ENCODE results near the gene TMEM247. TPM values are rescaled to one million over a fixed set of nuclear protein-coding genes. Genes with fewer than 3 reads are reported as not detected.

The TMEM247 gene
- total RNA-seq, 1 experiment from 2014 or later = not detected

DNA sequence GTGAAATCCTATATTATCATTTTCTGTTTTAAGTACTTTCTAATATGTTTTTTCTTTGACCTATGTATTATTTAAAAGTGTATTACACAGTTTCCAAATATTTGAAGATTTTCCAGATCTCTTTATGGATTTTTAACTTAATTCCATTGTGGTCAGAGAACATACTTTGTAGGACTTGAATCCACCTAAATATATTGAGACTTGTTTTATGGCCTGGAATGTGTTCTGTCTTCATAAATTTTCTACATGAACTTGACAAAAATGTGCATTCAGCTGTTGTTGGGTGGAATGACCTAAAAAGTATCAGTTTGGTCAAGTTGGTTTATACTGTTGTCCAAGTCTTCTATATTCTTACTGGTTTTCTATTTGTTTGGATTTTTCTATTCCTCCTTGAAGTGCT, 33.8 kb upstream of the TMEM247 start:
- no peak for ATAC-seq
- CTCF ChIA-PET = no interaction called here
- H3K4me3 Mint-ChIP-seq = no peak overlapping the region

DNA sequence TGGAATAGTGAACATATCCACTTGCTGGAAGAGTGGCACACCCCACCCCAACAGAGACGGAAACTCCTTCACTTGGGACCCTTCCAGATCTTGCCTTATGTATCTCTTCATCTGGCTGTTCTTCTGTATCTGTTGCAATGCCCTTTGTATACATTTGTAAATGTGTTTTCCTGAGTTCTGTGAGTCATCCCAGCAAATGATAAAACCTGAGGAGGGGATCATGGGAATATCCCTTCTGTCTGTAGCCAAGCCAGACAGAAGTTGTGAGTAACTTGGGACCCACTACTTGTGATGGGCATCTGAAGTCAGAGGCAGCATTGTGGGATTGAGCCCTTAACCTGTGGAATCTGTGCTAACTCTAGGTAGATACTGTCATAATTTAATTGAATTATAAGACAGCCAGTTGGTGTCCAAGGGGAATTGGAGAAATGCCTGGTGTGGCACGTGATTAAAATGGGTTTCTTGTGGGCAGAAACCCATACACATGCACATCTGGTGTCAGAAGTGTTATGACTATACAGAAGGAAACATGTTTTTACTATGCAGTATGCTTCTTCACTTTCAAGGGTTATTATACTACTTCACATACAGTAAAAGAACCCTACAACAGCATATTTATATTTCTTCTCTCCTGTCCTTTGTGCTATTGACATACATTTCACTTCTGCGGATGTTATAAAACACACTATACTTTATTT, 32.3 kb upstream of the TMEM247 start:
- POLR2A ChIA-PET = no interaction called here
- no peaks in the 10 kb centered on the region; the same call in 1 of the 2 replicates for H3K27me3 Mint-ChIP-seq (ENCODE audit: low read depth)
- DNase-seq (ENCODE audit: low spot score) (no peak), ATAC-seq (no peak)
- H3K4me1 Mint-ChIP-seq = no peaks in the 10 kb centered on the region
- CTCF ChIA-PET = no interaction called here
- H3K9me3 Mint-ChIP-seq = peaks cover 10% of the 10 kb centered on the region
- no peak overlapping the region for H3K27ac Mint-ChIP-seq
- no peaks in the 10 kb centered on the region for H3K36me3 Mint-ChIP-seq
- no peak overlapping the region for H3K4me3 Mint-ChIP-seq
- TF ChIP-seq FOXP1 (CRISPR knock-in tag; IDR thresholded peaks at IDR 0.05; ENCODE audit: borderline replicate concordance) = no peak
- TF ChIP-seq HMGA2 (CRISPR knock-in tag; IDR thresholded peaks at IDR 0.05) = no peak
- no peak for TF ChIP-seq GRHL2 (CRISPR knock-in tag; IDR thresholded peaks at IDR 0.05; ENCODE audit: insufficient replicate concordance, severe bottlenecking)
- TF ChIP-seq TEAD4 (CRISPR knock-in tag; IDR thresholded peaks at IDR 0.05) = no peak
- no peak for TF ChIP-seq CREB1 (CRISPR knock-in tag; IDR thresholded peaks at IDR 0.05)
- TF ChIP-seq ZNF263 (CRISPR knock-in tag; IDR thresholded peaks at IDR 0.05; ENCODE audit: low read depth) = no peak
- no peak for TF ChIP-seq ZNF138 (CRISPR knock-in tag; conservative IDR thresholded peaks at IDR 0.05)
- TF ChIP-seq FOXK1 (CRISPR knock-in tag; IDR thresholded peaks at IDR 0.05) = no peak
- TF ChIP-seq, protein P1, sequence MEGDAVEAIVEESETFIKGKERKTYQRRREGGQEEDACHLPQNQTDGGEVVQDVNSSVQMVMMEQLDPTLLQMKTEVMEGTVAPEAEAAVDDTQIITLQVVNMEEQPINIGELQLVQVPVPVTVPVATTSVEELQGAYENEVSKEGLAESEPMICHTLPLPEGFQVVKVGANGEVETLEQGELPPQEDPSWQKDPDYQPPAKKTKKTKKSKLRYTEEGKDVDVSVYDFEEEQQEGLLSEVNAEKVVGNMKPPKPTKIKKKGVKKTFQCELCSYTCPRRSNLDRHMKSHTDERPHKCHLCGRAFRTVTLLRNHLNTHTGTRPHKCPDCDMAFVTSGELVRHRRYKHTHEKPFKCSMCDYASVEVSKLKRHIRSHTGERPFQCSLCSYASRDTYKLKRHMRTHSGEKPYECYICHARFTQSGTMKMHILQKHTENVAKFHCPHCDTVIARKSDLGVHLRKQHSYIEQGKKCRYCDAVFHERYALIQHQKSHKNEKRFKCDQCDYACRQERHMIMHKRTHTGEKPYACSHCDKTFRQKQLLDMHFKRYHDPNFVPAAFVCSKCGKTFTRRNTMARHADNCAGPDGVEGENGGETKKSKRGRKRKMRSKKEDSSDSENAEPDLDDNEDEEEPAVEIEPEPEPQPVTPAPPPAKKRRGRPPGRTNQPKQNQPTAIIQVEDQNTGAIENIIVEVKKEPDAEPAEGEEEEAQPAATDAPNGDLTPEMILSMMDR (IDR thresholded peaks at IDR 0.05) = no peak
- TF ChIP-seq, protein P2, sequence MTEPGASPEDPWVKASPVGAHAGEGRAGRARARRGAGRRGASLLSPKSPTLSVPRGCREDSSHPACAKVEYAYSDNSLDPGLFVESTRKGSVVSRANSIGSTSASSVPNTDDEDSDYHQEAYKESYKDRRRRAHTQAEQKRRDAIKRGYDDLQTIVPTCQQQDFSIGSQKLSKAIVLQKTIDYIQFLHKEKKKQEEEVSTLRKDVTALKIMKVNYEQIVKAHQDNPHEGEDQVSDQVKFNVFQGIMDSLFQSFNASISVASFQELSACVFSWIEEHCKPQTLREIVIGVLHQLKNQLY (CRISPR knock-in tag; IDR thresholded peaks at IDR 0.05) = no peak
- no peak for TF ChIP-seq ZNF671 (CRISPR knock-in tag; IDR thresholded peaks at IDR 0.05)
- TF ChIP-seq FOXJ3 (CRISPR knock-in tag; IDR thresholded peaks at IDR 0.05; ENCODE audit: borderline replicate concordance) = no peak
- TF ChIP-seq RELA (CRISPR knock-in tag; IDR thresholded peaks at IDR 0.05; ENCODE audit: borderline replicate concordance) = no peak
- TF ChIP-seq, protein P3, sequence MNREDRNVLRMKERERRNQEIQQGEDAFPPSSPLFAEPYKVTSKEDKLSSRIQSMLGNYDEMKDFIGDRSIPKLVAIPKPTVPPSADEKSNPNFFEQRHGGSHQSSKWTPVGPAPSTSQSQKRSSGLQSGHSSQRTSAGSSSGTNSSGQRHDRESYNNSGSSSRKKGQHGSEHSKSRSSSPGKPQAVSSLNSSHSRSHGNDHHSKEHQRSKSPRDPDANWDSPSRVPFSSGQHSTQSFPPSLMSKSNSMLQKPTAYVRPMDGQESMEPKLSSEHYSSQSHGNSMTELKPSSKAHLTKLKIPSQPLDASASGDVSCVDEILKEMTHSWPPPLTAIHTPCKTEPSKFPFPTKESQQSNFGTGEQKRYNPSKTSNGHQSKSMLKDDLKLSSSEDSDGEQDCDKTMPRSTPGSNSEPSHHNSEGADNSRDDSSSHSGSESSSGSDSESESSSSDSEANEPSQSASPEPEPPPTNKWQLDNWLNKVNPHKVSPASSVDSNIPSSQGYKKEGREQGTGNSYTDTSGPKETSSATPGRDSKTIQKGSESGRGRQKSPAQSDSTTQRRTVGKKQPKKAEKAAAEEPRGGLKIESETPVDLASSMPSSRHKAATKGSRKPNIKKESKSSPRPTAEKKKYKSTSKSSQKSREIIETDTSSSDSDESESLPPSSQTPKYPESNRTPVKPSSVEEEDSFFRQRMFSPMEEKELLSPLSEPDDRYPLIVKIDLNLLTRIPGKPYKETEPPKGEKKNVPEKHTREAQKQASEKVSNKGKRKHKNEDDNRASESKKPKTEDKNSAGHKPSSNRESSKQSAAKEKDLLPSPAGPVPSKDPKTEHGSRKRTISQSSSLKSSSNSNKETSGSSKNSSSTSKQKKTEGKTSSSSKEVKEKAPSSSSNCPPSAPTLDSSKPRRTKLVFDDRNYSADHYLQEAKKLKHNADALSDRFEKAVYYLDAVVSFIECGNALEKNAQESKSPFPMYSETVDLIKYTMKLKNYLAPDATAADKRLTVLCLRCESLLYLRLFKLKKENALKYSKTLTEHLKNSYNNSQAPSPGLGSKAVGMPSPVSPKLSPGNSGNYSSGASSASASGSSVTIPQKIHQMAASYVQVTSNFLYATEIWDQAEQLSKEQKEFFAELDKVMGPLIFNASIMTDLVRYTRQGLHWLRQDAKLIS (CRISPR knock-in tag; IDR thresholded peaks at IDR 0.05; ENCODE audit: borderline replicate concordance) = no peak
- no peak for TF ChIP-seq ZNF121 (CRISPR knock-in tag; IDR thresholded peaks at IDR 0.05)
- TF ChIP-seq SMAD3 (CRISPR knock-in tag; IDR thresholded peaks at IDR 0.05; ENCODE audit: borderline replicate concordance) = no peak
- TF ChIP-seq TP53 (CRISPR knock-in tag; IDR thresholded peaks at IDR 0.05) = no peak

More for the DNA sequence above, 33.8 kb upstream of the TMEM247 start:
- H3K36me3 Mint-ChIP-seq = no peaks in the 10 kb centered on the region
- DNase-seq (ENCODE audit: low spot score) = no peak
- no peak overlapping the region for H3K27ac Mint-ChIP-seq
- POLR2A ChIA-PET = interaction anchor here (0.6 kb wide), 1 partner anchor 444 kb away, joined by 3 read pairs; no protein-coding TSS in a partner anchor
- peaks cover 10% of the 10 kb centered on the region for H3K9me3 Mint-ChIP-seq
- TF ChIP-seq ZNF232 (CRISPR knock-in tag; IDR thresholded peaks at IDR 0.05) (no peak), TP53 (CRISPR knock-in tag; IDR thresholded peaks at IDR 0.05) (no peak), SOX15 (CRISPR knock-in tag; IDR thresholded peaks at IDR 0.05) (no peak), JUN (CRISPR knock-in tag; IDR thresholded peaks at IDR 0.05) (no peak), ZNF138 (CRISPR knock-in tag; conservative IDR thresholded peaks at IDR 0.05) (no peak), TEAD4 (CRISPR knock-in tag; IDR thresholded peaks at IDR 0.05) (no peak), ZNF416 (CRISPR knock-in tag; IDR thresholded peaks at IDR 0.05) (no peak), HMGA2 (CRISPR knock-in tag; IDR thresholded peaks at IDR 0.05) (no peak), ZNF317 (CRISPR knock-in tag; IDR thresholded peaks at IDR 0.05; ENCODE audit: borderline replicate concordance, low read depth) (no peak), PRRX2 (CRISPR knock-in tag; IDR thresholded peaks at IDR 0.05) (no peak)
- TF ChIP-seq, protein P4, sequence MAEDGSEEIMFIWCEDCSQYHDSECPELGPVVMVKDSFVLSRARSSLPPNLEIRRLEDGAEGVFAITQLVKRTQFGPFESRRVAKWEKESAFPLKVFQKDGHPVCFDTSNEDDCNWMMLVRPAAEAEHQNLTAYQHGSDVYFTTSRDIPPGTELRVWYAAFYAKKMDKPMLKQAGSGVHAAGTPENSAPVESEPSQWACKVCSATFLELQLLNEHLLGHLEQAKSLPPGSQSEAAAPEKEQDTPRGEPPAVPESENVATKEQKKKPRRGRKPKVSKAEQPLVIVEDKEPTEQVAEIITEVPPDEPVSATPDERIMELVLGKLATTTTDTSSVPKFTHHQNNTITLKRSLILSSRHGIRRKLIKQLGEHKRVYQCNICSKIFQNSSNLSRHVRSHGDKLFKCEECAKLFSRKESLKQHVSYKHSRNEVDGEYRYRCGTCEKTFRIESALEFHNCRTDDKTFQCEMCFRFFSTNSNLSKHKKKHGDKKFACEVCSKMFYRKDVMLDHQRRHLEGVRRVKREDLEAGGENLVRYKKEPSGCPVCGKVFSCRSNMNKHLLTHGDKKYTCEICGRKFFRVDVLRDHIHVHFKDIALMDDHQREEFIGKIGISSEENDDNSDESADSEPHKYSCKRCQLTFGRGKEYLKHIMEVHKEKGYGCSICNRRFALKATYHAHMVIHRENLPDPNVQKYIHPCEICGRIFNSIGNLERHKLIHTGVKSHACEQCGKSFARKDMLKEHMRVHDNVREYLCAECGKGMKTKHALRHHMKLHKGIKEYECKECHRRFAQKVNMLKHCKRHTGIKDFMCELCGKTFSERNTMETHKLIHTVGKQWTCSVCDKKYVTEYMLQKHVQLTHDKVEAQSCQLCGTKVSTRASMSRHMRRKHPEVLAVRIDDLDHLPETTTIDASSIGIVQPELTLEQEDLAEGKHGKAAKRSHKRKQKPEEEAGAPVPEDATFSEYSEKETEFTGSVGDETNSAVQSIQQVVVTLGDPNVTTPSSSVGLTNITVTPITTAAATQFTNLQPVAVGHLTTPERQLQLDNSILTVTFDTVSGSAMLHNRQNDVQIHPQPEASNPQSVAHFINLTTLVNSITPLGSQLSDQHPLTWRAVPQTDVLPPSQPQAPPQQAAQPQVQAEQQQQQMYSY (CRISPR knock-in tag; IDR thresholded peaks at IDR 0.05) = no peak
- TF ChIP-seq, protein P5, sequence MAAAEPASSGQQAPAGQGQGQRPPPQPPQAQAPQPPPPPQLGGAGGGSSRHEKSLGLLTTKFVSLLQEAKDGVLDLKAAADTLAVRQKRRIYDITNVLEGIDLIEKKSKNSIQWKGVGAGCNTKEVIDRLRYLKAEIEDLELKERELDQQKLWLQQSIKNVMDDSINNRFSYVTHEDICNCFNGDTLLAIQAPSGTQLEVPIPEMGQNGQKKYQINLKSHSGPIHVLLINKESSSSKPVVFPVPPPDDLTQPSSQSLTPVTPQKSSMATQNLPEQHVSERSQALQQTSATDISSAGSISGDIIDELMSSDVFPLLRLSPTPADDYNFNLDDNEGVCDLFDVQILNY (CRISPR knock-in tag; IDR thresholded peaks at IDR 0.05) = no peak
- H3K4me1 Mint-ChIP-seq = no peaks in the 10 kb centered on the region
- no peaks in the 10 kb centered on the region for H3K27me3 Mint-ChIP-seq (ENCODE audit: low read depth)

Measured in WTC11 (cell line).